ENCODE measurements around the gene ERC2.

The ERC2 gene

GRCh38 chr3:55631766-55632331 lies 836.4 kb downstream of the ERC2 start:
- no peak overlapping the region for H3K4me3 ChIP-seq (ENCODE audit: control insufficient read depth, low read depth, low read length)
- no peak for TF ChIP-seq CTCF (conservative IDR thresholded peaks at IDR 0.05; ENCODE audit: control insufficient read depth, insufficient read depth, low read depth, low read length)
- DNase-seq (ENCODE audit: low read depth), result no peak

- TF ChIP-seq CTCF (conservative IDR thresholded peaks at IDR 0.05; ENCODE audit: control insufficient read depth, insufficient read depth, low read depth, low read length), result no peak
- no peak for DNase-seq (ENCODE audit: low read depth)
- H3K4me3 ChIP-seq (ENCODE audit: control insufficient read depth, low read depth, low read length), result no peak overlapping the region
Observed at GRCh38 chr3:55630921-55631299, 837.4 kb downstream of the ERC2 start.

GRCh38 chr3:55630280-55630920 lies 837.9 kb downstream of the ERC2 start:
- TF ChIP-seq CTCF (conservative IDR thresholded peaks at IDR 0.05; ENCODE audit: control insufficient read depth, insufficient read depth, low read depth, low read length), result no peak
- no peak overlapping the region for H3K4me3 ChIP-seq (ENCODE audit: control insufficient read depth, low read depth, low read length)

GRCh38 chr3:55629432-55629831 lies 838.8 kb downstream of the ERC2 start:
- DNase-seq (ENCODE audit: low read depth), result no peak
- TF ChIP-seq CTCF (conservative IDR thresholded peaks at IDR 0.05; ENCODE audit: control insufficient read depth, insufficient read depth, low read depth, low read length), result no peak
- H3K4me3 ChIP-seq (ENCODE audit: control insufficient read depth, low read depth, low read length), result no peak overlapping the region

More at GRCh38 chr3:55630280-55630920, 837.9 kb downstream of the ERC2 start:
- no peak for DNase-seq (ENCODE audit: low read depth)

- TF ChIP-seq CTCF (conservative IDR thresholded peaks at IDR 0.05; ENCODE audit: control insufficient read depth, insufficient read depth, low read depth, low read length), result no peak
- H3K4me3 ChIP-seq (ENCODE audit: control insufficient read depth, low read depth, low read length), result no peak overlapping the region
- DNase-seq (ENCODE audit: low read depth), result no peak
Observed at GRCh38 chr3:55626279-55626665, 842.0 kb downstream of the ERC2 start.

GRCh38 chr3:55624238-55624637 lies 844.0 kb downstream of the ERC2 start:
- no peak for TF ChIP-seq CTCF (conservative IDR thresholded peaks at IDR 0.05; ENCODE audit: control insufficient read depth, insufficient read depth, low read depth, low read length)
- DNase-seq (ENCODE audit: low read depth), result peak; percentile 30
- H3K4me3 ChIP-seq (ENCODE audit: control insufficient read depth, low read depth, low read length), result no peak overlapping the region

Measured in fibroblast of mammary gland (primary cell).